DMS79 (cell line): Measurements from ENCODE around the gene PLCL1.

ENCODE experiments used
- DNase-seq: peaks from one replicate; lab custom pipeline; 2025; lab: John Stamatoyannopoulos, UW

The PLCL1 gene

GRCh38 chr2:197927994-197928393 lies 123.6 kb downstream of the PLCL1 start:
- no peak for DNase-seq

DNA sequence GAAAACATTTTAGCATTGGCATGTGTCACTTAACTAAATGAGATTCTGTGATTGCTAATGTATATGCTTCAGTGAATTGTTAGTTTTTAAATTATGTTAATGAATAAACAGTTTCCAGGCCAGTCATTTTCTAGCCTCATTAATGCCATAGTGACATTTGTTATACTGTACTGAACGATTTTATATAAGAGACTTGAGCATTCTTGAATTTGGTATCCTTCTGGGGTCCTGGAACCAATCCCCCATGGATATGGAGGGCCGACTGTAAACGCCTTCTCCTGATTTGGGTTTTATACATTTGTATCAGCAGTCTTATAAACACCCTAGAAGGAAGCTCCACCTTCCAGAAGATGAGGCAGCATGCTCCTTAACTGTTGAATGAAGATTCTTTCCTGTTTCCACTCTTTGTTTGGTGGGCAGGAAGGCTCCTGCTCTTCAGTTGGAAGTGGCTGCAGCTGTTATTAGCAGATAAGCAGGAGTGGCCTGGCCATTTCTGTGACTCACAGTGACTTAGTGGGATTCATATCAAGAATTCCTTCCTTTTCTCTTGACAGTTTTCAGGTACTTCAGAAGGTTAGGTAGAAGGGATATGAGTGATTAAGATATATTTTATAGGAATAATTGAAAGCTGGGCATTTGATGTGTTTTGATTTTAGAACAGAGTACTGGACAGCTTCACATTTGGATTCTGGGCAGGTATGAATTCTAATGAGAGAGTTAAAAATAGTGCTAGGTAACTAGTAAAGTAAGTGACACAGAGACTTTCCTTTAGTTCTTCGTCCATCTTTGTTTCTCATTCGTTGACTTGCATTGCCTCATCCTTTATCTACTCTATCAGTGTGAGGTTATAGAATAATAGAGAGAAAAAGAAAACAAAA lies 124.9 kb downstream of the PLCL1 start:
- DNase-seq: no peak

GRCh38 chr2:197929886-197930227 lies 125.5 kb downstream of the PLCL1 start:
- DNase-seq: no peak

DNA sequence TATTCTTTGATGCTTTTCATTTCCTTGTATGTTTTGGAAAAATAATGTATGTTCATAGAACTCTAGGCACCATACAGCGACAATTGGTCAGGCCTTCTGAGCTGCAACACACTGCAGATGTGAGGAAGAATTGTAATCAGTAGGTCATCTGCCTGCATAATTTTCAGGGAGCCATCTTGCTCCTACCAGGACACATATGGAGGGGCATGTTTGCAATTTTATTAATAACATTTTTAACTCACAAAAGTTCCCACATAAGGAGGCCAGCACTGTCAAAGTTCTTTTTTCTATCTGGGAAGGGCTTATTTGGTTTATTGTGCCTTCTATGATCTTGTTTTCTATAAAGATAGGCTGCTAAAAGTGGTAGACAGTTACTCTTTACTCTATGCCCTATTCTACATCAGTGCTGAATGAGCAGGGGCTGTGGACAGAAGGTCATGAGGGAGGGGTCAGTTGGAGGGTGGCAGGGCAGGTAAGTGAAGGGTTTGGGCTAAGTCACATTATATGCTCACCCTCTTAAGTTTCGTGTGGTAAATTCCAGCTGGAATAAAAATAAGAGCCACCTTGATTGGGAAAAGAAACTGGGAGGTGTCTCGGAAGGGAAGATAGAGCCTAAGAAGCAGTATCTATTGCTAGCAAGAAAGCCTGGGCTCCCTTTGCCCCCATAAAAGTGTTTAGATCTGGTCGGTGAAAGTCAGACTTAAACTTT lies 126.3 kb downstream of the PLCL1 start:
- DNase-seq: no peak

- no peak for DNase-seq
Measured at GRCh38 chr2:197931661-197932312, 127.4 kb downstream of the PLCL1 start.

GRCh38 chr2:197932374-197932773 lies 128.0 kb downstream of the PLCL1 start:
- DNase-seq: no peak

DNA sequence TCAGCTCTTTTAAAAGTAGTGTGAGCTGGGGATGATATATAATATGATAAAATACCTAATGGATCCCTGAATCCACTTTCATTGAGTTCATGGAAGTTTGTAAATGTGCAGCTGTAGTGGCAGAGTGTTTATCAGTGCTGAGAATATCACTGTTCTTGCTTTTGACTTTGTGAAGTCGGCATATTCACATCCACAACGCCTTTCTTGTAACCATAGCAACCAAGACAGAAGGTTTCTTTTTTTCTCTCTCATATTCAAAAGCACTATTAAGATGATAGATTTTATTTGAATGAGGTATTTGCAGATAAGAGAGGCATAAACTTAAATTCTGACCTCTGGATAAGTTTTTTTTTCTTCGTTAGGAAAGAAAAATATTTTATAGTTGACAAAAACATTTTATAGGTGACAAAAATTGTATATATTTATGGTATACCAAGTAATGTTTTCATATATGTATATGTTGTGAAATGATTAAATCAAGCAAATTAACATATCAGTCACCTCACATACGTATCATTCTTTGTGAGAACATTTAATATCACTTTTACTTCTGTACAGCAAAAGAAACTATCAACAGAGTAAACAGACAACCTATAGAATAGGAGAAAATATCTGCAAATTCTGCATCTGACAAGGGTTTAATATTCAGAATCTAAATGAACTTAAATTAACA lies 130.0 kb downstream of the PLCL1 start:
- no peak for DNase-seq

DNA sequence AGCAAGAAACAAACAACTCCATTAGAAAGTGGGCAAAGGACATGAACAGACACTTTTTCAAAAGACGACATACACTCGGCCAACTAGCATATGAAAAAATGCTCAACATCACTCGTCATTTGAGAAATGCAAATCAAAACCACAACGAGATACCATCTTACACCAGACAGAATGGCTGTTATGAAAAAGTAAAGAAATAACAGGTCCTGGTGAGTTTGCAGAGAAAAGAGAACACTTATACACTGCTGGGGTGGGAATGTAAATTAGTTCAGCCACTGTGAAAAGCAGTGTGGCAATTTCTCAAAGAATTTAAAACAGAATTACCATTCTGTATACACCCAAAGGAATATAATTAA lies 130.5 kb downstream of the PLCL1 start:
- no peak for DNase-seq

DNA sequence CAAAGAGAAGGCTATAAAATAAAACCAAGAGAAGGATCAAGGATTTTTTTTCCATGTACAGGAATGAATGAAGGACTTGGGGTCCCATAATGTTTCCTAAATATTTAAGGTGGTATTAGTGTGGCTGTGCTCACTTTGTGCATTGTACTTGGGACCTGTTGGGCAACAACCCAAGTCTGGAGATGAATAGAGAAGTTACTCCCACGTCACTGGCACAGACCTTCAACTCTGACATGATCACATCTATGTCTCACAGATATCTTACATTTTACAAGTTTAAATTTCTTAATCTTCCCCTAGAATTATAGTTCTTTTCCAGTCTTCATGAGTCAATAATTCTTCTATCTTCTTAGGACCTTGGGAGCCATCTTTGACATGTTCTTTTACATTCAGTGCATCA lies 133.4 kb downstream of the PLCL1 start:
- no peak for DNase-seq

DNA sequence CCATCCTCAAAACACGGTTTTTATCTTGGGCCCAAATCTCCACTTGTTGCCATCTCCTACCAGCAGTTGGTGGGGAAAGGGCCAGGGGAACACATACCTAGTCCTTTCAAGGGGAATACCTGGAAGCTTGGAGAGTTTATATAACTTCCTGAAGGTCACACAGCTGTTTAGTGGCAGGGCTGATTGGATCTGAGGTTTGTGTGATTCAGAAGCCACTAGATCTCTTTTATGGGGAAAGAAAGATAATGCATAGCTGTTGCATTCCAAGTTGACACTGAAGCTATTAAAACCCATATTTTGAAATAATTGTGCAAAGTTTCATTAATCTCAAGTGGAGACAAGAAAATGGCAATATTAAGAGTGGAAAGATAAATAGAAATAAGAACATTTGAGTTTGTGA lies 134.2 kb downstream of the PLCL1 start:
- no peak for DNase-seq

- no peak for DNase-seq
Measured at GRCh38 chr2:197939787-197940186, 135.4 kb downstream of the PLCL1 start.

- DNase-seq: no peak
Measured at GRCh38 chr2:197940382-197940781, 136.0 kb downstream of the PLCL1 start.

- no peak for DNase-seq
Measured at GRCh38 chr2:197941715-197942114, 137.3 kb downstream of the PLCL1 start.

GRCh38 chr2:197943731-197944130 lies 139.3 kb downstream of the PLCL1 start:
- DNase-seq: no peak

DNA sequence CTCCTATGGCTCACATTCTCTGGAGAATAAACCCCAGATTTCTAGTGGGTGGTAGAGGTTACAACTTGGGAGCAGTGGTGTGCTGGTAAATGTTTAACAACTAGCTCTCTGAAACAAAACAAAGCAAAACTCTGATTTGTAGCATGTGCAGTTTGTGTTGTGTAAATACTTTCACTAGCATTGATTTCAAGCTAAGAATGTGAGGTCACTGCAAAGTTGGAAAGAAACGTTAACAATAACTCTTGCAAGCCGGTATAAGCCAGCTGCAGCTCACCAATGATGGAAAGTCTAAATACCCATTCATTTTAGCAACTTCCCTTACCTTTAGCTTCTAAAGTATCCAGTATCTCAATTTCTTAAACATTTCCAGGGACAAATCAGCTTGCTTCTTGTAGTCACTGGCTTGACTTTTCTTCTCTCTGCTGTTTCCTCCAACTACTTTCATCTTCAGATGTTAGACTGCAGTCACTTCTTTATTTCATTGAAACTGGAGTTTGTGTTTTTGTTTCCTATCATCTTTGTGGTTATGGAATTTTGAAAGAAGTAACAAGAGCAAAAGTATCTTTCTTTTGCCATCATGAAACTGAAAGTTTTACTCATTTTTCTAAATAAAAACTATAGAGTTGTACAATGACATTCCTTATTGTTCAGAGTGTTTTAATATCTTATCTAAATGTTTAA lies 140.2 kb downstream of the PLCL1 start:
- no peak for DNase-seq

GRCh38 chr2:197946562-197946961 lies 142.2 kb downstream of the PLCL1 start:
- DNase-seq: no peak

DNA sequence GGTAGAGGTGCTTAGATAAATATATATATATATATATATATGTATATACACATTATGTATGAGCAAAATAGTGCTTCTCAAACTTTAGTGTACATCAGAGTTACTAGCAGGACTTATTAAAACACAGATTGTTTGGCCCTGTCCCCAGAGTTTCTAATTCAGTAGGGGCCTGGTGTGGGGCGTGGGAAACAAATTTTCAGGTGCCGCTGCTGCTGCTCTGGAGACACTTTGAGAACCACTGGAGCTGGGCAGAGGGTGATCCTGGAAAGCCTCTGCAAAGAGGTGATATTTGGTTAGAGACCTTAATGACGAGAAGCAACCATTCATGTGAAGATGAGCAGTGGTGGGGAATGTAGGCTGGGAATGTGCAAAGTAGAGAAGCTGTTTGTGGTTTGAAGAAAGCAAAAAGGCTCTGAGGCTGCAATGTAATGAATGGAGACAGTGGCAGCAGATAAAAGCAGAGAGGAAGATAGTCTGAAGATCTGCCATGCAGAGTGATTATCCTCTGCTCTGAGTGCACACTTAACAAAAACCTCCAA lies 142.9 kb downstream of the PLCL1 start:
- no peak for DNase-seq

DNA sequence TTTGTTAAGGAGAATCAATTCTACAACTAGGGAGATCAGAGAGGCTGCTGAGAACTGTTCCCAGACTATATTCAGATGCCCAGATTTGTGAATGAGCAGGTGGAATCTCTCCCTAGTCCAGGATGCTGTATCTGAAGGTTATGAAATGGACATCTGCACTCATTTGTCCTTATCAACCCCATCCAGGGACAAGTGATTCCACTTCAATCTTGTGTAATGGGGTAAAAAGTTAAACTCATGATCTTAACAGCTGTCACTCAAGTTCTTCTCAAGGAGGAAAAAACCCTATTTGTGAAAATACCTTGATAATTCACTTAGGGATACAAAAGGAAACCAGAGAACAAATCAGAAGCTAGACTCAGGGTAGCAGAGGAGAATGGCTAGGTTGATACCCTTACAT lies 144.8 kb downstream of the PLCL1 start:
- DNase-seq: no peak

DNA sequence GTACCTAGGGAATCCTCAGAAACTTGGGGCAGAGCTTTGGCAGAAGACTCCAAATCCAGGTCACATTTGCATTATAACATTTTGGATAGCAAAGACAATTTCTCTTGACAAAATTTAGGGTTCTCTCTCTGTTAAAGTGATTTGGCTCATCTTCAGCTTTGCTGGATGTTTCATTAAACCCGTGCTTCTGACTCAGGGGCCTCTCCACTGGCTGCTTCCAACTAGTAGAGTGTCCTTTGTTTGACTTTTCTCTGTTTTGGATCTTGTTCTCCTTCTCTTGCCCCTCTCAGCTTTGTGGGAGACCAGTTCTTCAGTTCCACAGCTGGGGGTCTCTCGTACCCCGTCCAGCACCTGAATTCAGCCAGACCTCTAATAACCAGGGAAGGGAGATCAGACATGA lies 145.6 kb downstream of the PLCL1 start:
- no peak for DNase-seq

DNA sequence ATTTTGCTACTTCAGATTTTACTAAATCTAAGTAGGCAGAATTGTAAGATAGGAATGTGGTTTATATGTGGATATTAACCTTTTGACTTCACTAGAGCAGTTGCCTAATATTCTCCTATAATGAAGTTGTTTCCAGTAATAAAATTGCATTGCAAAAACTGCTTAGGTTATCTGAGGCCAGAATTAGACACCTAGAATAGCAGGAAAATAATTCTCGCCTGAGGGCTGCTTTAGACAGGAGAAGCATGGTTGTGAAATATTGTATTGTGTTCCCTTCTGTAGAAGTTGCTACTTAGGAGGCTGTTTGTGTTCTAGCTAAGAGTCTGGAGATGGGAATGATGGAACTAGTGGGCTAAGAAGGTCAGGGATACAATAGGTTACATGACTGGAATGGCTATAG lies 146.3 kb downstream of the PLCL1 start:
- no peak for DNase-seq

DNA sequence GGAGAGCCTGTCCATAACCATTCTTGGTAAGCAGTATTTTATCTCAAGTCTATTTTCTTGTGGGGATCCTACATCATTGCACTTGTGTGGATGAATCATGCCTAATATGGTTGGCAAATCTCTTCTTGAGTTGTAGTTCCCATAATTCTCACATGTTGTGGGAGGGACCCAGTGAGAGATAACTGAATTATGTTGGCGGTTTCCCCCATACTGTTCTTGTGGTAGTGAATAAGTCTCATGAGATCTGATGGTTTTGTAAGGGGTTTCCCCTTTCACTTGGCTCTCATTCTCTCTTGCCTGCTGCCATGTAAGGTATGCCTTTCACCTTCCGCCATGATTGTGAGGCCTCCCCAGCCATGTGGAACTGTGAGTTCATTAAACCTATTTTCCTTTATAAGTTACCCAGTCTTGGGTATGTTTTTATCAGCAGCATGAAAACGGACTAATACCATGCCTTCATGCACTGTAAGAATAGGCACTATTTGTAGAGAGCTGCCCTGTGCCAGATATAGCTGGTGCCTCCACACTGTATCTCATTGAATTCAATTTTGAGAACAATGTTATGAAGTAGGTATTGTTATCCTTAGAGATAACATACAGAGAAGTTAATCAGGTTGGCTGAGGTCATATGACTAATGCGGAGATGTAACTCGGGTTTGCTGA lies 148.3 kb downstream of the PLCL1 start:
- DNase-seq: no peak
